ENCODE data around the gene PLEKHG4B.

PLEKHG4B gene

GRCh38 chr5:75331-76320 is 16.3 kb upstream of the PLEKHG4B start:
- DNase-seq: no peak

- no peak for DNase-seq
Measured at GRCh38 chr5:76358-77169, 15.4 kb upstream of the PLEKHG4B start.

GRCh38 chr5:77170-77501 is 14.8 kb upstream of the PLEKHG4B start:
- no peak for DNase-seq

GRCh38 chr5:77546-77945 is 14.4 kb upstream of the PLEKHG4B start:
- DNase-seq: no peak

GRCh38 chr5:77957-78804 is 13.8 kb upstream of the PLEKHG4B start:
- peak; percentile 44 to 53 for DNase-seq

GRCh38 chr5:78805-79149 is 13.2 kb upstream of the PLEKHG4B start:
- DNase-seq: no peak

- no peak for DNase-seq
Measured at GRCh38 chr5:79263-79662, 12.7 kb upstream of the PLEKHG4B start.

GRCh38 chr5:79821-80220 is 12.1 kb upstream of the PLEKHG4B start:
- DNase-seq: no peak

GRCh38 chr5:81391-82021 is 10.5 kb upstream of the PLEKHG4B start:
- no peak for DNase-seq

GRCh38 chr5:82097-82496 is 9.9 kb upstream of the PLEKHG4B start:
- DNase-seq: no peak

- DNase-seq: no peak
Measured at GRCh38 chr5:82570-82969, 9.4 kb upstream of the PLEKHG4B start.

- DNase-seq: no peak
Measured at GRCh38 chr5:83029-83428, 8.9 kb upstream of the PLEKHG4B start.

GRCh38 chr5:85334-85995 is 6.5 kb upstream of the PLEKHG4B start:
- DNase-seq: no peak

GRCh38 chr5:89337-90286 is 2.4 kb upstream of the PLEKHG4B start:
- no peak for DNase-seq

- DNase-seq: no peak
Measured at GRCh38 chr5:90590-91547, 1.1 kb upstream of the PLEKHG4B start.

GRCh38 chr5:92401-93220 is 643 bp downstream of the PLEKHG4B start:
- DNase-seq: no peak

- no peak for DNase-seq
Measured at GRCh38 chr5:93221-93980, 1.4 kb downstream of the PLEKHG4B start.
